SU-DHL-6 (cell line): ENCODE measurements around the gene C1QB.

Source experiments
- EZH2phosphoT487 ChIP-seq: fragments of 200-600 bp; sonication (generic), shearing (Covaris generic); conservative IDR thresholded peaks from 2 replicates; pipeline ENCODE4 v1.6.1; 2018; ENCODE audit warnings: mild to moderate bottlenecking, antibody characterized with exemption, low read length, moderate library complexity, mixed read lengths
- TF ChIP-seq, protein P1 (sequence below): fragments of 200-600 bp; sonication (generic); IDR thresholded peaks from one replicate; pipeline ENCODE4 v1.5.1; 2017; ENCODE audit warnings: antibody characterized with exemption, mild to moderate bottlenecking, low read length, moderate library complexity; ENCODE audit not compliant: insufficient read depth, poor library complexity, severe bottlenecking

DNA sequence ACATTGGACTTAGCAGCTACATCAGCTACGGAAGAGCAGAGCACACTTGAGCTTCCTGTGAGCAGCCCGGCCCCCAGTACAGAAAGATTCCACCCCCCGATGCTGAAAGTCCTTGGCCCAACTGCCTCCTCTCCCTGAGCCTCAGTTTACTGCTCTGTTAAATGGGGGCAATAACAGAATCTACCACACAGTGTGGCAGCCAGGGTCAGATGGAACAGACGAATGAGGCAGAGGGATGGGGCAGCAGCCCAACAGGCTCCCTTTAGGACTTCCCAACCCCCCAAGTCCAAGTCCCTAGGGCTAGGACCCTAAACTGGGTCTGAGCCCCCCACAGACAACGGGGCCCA, 39.5 kb upstream of the C1QB start:
- TF ChIP-seq, protein P1, sequence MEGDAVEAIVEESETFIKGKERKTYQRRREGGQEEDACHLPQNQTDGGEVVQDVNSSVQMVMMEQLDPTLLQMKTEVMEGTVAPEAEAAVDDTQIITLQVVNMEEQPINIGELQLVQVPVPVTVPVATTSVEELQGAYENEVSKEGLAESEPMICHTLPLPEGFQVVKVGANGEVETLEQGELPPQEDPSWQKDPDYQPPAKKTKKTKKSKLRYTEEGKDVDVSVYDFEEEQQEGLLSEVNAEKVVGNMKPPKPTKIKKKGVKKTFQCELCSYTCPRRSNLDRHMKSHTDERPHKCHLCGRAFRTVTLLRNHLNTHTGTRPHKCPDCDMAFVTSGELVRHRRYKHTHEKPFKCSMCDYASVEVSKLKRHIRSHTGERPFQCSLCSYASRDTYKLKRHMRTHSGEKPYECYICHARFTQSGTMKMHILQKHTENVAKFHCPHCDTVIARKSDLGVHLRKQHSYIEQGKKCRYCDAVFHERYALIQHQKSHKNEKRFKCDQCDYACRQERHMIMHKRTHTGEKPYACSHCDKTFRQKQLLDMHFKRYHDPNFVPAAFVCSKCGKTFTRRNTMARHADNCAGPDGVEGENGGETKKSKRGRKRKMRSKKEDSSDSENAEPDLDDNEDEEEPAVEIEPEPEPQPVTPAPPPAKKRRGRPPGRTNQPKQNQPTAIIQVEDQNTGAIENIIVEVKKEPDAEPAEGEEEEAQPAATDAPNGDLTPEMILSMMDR: no peak
- no peak for TF ChIP-seq EZH2phosphoT487
